Measurements from ENCODE around the gene MRPS23. TPM values are rescaled to one million over a fixed set of nuclear protein-coding genes. Genes with fewer than 3 reads are reported as not detected.

Gene MRPS23
- total and polyA plus RNA-seq, 2 of the 13 experiments (the other 11 are each of a cell fraction or from before 2014, with no cell fraction given): 63.2 to 181 TPM

DNA sequence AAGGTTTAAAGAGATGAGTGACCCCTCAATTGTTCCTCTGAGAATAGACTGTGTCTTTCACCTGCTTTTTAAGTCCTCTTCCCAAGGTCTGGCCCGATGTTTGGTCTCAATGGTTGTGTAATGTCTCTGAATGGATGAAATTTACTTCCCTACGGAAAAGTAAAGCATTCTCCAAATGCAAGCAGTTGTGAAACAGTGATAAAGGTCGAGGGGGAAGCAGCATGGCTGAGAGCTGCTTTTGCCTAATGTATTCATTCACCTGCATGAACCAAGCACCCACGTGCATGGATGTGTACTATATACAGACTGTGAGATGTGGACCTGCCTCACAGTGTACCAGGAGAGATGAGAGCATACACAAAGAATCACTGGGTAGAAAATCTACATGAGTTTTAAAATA is 11.4 kb downstream of the MRPS23 start (continued):
- TF ChIP-seq, protein P1, sequence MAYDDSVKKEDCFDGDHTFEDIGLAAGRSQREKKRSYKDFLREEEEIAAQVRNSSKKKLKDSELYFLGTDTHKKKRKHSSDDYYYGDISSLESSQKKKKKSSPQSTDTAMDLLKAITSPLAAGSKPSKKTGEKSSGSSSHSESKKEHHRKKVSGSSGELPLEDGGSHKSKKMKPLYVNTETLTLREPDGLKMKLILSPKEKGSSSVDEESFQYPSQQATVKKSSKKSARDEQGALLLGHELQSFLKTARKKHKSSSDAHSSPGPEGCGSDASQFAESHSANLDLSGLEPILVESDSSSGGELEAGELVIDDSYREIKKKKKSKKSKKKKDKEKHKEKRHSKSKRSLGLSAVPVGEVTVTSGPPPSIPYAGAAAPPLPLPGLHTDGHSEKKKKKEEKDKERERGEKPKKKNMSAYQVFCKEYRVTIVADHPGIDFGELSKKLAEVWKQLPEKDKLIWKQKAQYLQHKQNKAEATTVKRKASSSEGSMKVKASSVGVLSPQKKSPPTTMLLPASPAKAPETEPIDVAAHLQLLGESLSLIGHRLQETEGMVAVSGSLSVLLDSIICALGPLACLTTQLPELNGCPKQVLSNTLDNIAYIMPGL (CRISPR knock-in tag; IDR thresholded peaks at IDR 0.05; ENCODE audit: borderline replicate concordance in 1 of 2, low read depth in 1 of 2): peak in 1 of 2 experiments; percentile 47; a peak in 1 of 4 replicates
- TF ChIP-seq ZNF83 (CRISPR knock-in tag; IDR thresholded peaks at IDR 0.05; ENCODE audit: borderline replicate concordance): no peak
- TF ChIP-seq JDP2 (CRISPR knock-in tag; IDR thresholded peaks at IDR 0.05; ENCODE audit: borderline replicate concordance): no peak
- TF ChIP-seq FLYWCH1 (CRISPR knock-in tag; IDR thresholded peaks at IDR 0.05): no peak
- peak; percentile 80; the same call in 1 of the 2 replicates for TF ChIP-seq SOX13 (IDR thresholded peaks at IDR 0.05)
- TF ChIP-seq SOX13 (CRISPR knock-in tag; conservative IDR thresholded peaks at IDR 0.05 in 1 of 2, IDR thresholded peaks at IDR 0.05 in 1 of 2): peak in 1 of 2 experiments; percentile 97; a peak in 2 of 4 replicates
- TF ChIP-seq ZNF558 (CRISPR knock-in tag; IDR thresholded peaks at IDR 0.05; ENCODE audit: borderline replicate concordance): no peak; the same call in 1 of the 2 replicates
- no peak for TF ChIP-seq MATR3 (CRISPR knock-in tag; IDR thresholded peaks at IDR 0.05)
- no peak for TF ChIP-seq ZNF501 (CRISPR knock-in tag; IDR thresholded peaks at IDR 0.05)
- TF ChIP-seq ZNF564 (CRISPR knock-in tag; IDR thresholded peaks at IDR 0.05): peak; percentile 50; the same call in 1 of the 2 replicates
- TF ChIP-seq TEAD2 (CRISPR knock-in tag; IDR thresholded peaks at IDR 0.05): no peak
- TF ChIP-seq, protein P2, sequence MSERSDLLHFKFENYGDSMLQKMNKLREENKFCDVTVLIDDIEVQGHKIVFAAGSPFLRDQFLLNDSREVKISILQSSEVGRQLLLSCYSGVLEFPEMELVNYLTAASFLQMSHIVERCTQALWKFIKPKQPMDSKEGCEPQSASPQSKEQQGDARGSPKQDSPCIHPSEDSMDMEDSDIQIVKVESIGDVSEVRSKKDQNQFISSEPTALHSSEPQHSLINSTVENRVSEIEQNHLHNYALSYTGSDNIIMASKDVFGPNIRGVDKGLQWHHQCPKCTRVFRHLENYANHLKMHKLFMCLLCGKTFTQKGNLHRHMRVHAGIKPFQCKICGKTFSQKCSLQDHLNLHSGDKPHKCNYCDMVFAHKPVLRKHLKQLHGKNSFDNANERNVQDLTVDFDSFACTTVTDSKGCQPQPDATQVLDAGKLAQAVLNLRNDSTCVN (CRISPR knock-in tag; IDR thresholded peaks at IDR 0.05; ENCODE audit: borderline replicate concordance): no peak
- peak; percentile 81 for TF ChIP-seq MIER2 (CRISPR knock-in tag; IDR thresholded peaks at IDR 0.05)
- no peak for TF ChIP-seq RFX5 (IDR thresholded peaks at IDR 0.05; ENCODE audit: low read depth, low read length)
- TF ChIP-seq ZBTB3 (CRISPR knock-in tag; IDR thresholded peaks at IDR 0.05; ENCODE audit: borderline replicate concordance, low read depth): 0 out of 2 replicates have a peak, but pooled peaks have one; percentile 23
- TF ChIP-seq MEF2D (CRISPR knock-in tag; IDR thresholded peaks at IDR 0.05): peak; percentile 92
- TF ChIP-seq, protein P3, sequence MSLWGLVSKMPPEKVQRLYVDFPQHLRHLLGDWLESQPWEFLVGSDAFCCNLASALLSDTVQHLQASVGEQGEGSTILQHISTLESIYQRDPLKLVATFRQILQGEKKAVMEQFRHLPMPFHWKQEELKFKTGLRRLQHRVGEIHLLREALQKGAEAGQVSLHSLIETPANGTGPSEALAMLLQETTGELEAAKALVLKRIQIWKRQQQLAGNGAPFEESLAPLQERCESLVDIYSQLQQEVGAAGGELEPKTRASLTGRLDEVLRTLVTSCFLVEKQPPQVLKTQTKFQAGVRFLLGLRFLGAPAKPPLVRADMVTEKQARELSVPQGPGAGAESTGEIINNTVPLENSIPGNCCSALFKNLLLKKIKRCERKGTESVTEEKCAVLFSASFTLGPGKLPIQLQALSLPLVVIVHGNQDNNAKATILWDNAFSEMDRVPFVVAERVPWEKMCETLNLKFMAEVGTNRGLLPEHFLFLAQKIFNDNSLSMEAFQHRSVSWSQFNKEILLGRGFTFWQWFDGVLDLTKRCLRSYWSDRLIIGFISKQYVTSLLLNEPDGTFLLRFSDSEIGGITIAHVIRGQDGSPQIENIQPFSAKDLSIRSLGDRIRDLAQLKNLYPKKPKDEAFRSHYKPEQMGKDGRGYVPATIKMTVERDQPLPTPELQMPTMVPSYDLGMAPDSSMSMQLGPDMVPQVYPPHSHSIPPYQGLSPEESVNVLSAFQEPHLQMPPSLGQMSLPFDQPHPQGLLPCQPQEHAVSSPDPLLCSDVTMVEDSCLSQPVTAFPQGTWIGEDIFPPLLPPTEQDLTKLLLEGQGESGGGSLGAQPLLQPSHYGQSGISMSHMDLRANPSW (CRISPR knock-in tag; IDR thresholded peaks at IDR 0.05; ENCODE audit: borderline replicate concordance): peak; percentile 85; the same call in 1 of the 2 replicates
- no peak for TF ChIP-seq ZSCAN20 (CRISPR knock-in tag; IDR thresholded peaks at IDR 0.05; ENCODE audit: borderline replicate concordance)
- TF ChIP-seq AGO1 (IDR thresholded peaks at IDR 0.05; ENCODE audit: low read depth, low read length, poor library complexity, severe bottlenecking): no peak
- no peak for TF ChIP-seq ZNF562 (CRISPR knock-in tag; IDR thresholded peaks at IDR 0.05; ENCODE audit: borderline replicate concordance)
- TF ChIP-seq GABPB1 (CRISPR knock-in tag; IDR thresholded peaks at IDR 0.05): no peak; the same call in 1 of the 2 replicates
- no peak for TF ChIP-seq NCOA1 (CRISPR knock-in tag; IDR thresholded peaks at IDR 0.05)

Measured in HepG2 (cell line).